Left forelimb (tissue), 1 donor: Measurements from ENCODE around the gene GRIK5.
"Not testable (repeated sequence)": the region's sequence is repeated elsewhere in the genome, so short reads cannot be mapped to it uniquely, and the experiment has no call there.

Source experiments
- DNase-seq: peaks from one replicate; pipeline ENCODE4 v3.0.0-alpha.2; 2018; ENCODE audit warnings: low spot score

The GRIK5 gene

GRCh38 chr19:42017040-42017439 is 53.0 kb downstream of the GRIK5 start:
- no peak for DNase-seq

DNA sequence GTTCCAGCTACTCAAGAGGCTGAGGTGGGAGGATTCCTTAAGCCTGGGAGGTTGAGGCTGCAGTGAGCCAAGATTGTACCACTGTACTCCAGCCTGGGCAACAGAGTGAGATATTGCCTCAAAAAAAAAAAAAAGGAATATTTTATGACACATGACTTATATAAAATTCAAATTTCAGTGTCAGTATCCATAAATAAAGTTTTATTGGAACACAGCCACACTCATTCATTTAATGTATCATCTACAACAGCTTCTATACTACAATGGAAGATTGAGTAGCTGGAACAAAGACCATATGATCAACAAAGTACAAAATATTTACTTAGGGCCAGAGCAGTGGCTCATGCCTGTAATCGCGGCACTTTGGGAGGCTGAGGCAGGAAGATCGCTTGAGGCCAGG is 57.3 kb downstream of the GRIK5 start:
- not testable (repeated sequence) for DNase-seq

DNA sequence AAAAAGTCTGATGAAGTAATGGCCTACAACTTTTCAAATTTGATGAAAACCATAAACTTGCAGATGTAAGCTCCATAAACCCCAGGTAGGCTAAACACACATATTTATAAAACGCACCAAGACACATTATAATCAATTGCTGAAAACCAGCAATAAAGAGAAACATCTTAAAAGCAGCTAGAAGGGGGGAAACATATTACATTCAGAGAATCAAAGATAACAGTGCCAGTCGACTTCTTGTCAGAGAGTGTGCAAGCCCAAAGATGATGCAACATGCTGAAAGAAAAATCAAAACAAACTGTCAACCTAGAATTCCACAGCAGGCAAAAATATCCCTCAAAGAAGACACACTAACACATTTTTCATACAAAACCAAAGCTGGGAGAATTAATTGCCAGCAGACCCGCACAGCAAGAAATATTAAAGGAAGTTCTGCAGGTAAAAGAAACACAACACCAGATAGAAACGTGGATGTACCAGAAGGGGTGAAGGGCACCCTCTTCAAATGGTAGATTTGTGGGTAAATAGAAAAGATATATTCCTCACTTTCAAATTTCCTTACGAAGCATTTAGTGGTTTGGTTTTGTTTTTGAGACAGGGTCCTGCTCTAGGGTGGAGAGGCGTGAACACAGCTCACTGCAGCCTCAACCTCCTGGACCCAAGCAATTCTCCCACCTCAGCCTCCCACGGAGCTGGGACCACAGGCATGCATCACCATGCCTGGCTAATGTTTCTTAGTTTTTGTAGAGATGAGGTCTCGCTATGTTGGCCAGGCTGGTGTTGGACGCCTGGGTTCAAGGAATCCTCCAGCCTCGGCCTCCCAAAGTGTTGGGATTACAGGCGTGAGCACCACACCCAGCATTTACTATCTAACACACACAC is 59.5 kb downstream of the GRIK5 start:
- no peak for DNase-seq

DNA sequence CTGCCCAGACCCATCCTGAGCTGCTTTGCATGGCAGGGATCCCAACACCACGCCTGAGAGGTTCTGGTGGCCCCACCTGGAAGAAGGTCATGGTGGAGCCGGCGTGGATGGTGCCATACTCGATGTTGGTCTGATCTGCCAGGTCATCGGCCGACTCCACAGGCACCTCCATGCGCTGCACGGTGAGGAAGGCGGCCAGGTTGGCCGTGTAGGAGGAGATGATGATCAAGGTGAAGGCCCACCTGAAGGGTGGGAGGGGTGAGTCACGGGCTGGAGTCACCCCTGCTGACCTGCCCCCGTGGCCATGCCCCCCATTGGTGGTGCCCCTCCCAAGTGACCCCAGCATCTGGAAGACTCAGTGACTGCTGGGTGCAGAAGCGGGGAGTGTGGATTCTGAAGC is 63.4 kb downstream of the GRIK5 start:
- DNase-seq: no peak

GRCh38 chr19:42005504-42005903 is 64.5 kb downstream of the GRIK5 start:
- no peak for DNase-seq

DNA sequence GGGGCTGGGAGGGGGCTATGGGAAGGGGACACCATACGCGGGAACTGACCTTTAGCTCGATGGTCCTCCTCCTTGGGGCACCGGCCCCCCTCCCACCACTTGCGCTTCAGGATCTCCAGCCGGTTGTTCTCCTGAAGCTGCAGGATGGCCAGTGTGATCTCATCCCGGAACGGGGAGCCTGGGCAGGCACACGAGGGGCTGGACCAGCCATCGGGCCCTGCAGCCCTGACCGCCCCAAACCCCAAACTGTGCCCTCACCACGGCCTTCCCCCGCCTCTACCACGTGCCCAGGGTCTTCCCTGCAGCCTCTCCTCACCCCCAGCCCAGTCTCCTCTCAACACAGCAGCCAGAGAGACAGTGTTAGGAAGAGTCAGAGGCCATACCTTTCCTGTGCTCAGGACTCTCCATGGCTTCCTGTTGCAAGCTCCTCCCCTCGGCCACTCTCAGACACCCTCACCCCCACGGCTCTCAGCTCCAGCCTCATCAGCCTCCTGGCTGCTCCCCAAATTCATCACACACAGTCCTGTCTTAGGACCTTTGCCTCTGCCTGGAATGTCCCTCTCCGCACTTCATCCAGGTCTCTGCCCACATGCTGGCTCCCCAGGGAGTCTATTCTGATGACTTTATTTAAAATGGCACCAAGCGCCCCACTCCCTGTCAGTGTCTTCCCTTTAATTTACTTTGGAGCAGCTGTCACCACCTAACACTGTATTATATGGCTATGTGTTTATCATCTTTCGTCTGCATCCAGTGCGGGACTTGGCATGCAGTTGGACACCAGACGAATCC is 66.3 kb downstream of the GRIK5 start:
- no peak for DNase-seq

DNA sequence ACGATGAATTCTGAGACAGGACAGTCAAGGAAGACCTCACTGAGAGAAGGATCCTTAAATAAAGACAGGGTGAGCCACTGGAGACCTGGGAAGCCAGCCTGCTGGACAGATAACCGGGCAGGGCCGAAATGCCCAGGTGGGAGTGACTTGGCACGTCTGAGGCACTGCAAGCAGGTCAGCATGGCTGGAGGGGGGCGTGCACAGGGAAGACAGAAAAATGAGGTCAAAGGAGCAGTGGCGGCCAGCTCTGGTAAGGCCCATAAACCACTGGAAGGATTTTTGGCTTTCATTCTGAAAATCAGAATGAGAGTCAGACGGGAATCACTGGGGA is 70.2 kb downstream of the GRIK5 start:
- DNase-seq: no peak

- no peak for DNase-seq
These were observed 70.7 kb downstream of the GRIK5 start for GRCh38 chr19:41999071-41999877.

GRCh38 chr19:41998246-41999020 is 71.6 kb downstream of the GRIK5 start:
- no peak for DNase-seq

DNA sequence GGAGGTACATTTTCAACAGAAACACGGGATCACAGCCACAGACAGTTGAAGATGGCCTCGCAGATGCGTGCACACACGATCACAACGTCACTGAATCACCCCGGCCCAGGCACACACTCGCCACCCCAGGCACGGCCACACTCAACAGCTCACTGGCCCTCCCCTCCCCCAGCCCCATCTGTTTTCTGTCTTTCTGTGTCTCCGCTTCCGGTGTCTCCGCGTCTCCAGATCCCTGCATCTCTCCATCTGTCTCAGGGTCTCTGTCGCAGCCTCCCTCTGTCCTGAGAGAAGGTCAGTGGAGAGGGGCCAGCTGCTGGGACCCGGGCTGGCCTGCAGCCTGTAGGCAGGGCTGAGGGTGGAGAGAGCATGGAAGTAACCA is 72.2 kb downstream of the GRIK5 start:
- no peak for DNase-seq

GRCh38 chr19:41997121-41997850 is 72.7 kb downstream of the GRIK5 start:
- no peak for DNase-seq

- no peak for DNase-seq
These were observed 73.8 kb downstream of the GRIK5 start for GRCh38 chr19:41995959-41996797.

DNA sequence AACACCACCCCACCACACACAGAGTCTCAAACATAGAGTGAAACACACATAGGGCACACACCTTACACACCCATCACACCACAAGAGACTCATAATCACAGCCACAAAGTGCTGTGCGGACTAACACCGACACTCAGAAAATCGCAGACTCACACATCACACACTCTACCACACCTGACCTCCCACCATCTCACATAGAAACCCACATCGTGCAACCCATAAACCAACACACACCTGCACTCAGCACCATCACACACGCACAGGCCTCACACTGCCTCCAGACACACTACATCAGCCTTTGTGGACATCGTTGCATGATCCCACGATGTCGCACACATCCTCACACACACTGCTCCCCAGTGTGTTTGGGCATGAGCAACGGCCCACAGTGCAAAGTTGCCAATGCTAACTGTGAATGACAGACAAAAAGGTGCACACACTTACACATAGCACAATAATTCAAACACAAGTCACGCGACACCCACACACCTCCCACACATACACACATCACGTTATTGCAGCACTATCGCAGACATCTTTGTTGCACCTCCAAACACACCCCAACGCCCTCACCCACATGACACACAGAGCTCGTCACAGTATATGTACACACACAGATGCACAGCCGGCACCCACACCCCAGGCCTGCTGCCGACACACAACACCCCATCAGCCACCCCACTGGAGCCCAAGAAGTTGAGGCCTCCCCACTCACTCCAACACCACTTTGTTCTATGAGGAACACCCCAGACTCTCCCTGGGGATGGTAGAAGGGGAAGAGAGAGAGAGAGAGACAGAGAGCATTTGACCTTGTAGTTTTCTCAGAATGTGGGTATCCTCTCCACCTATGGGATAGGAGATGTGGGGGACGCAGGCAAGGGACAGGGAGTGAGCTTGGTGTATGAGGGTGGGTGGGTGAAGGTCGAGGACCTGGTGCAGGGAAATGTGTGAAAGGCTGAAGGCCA is 74.7 kb downstream of the GRIK5 start:
- no peak for DNase-seq

DNA sequence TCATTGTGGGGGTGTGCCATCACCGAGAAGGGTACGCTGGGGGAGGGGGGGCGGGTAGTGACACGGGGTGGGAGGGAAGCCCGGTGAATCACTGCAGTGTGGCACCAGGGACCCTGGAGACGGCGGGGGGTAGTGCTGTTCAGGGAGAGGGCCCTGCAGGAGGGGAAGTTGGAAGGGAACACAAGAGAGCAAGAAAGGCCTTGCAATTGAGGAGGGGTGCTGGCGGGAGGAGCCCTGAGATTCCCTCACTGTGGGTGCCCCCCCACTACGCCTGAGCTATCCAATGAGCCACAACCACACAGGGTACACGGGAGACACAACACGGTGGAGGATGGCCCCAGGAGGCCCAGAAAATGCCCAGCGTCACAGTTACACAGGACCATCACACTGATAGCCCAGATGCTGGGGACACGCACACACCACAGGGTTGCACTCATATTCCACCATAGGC is 75.5 kb downstream of the GRIK5 start:
- DNase-seq: no peak

- DNase-seq: no peak
These were observed 76.2 kb downstream of the GRIK5 start, which contains the start of gene ATP1A3 for GRCh38 chr19:41993612-41994483. ATP1A3 (minus strand) TSS chr19:41994230; CDS start chr19:41994076, 154 bp downstream.

GRCh38 chr19:41991925-41992569 is 78.0 kb downstream of the GRIK5 start:
- DNase-seq: not testable (repeated sequence)

DNA sequence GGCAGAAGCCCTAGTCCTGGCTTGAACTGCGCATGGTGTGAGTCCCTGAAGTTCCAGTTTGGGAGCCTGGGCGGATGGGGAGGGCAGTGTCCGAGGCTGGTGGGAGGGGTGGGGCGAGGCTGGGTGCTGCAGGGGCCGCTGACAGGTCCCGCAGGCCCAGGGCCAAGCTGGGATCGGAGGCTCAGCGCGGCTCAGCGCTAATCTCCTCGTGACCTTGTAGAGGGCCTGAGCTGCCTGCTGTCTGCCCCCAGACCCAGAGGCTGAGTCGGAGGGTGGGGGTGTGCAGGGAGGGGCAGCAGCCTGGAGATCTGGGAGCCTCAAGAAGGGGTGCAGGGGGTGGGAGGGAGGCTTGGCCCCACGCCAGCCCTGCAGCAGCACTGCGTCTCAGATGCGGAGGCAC is 79.0 kb downstream of the GRIK5 start:
- no peak for DNase-seq
